H1 (cell line): ENCODE data around the gene MSS51.
A peak's percentile ranks its signal among the peaks of the same experiment; 100 is the strongest.

Experiments used
- CHD2 ChIP-seq: IDR thresholded peaks from 2 replicates; pipeline ENCODE4 v1.6.1; 2012; ENCODE audit warnings: low read length, improper control_type of control experiment
- CTCF ChIP-seq, 3 experiments: IDR thresholded peaks; 1 replicate in 2 of 3; 2 replicates in 1 of 3; pipeline versions ENCODE4 v1.5.1 to v1.6.1; 2011; ENCODE audit warnings: low read length in 3 of 3, mild to moderate bottlenecking in 3 of 3, inconsistent platforms in 2 of 3, low read depth in 1 of 3, moderate library complexity in 1 of 3; ENCODE audit not compliant: insufficient read depth in 1 of 3; ENCODE audit errors: control extremely low read depth in 1 of 3
- EP300 ChIP-seq, 2 experiments: IDR thresholded peaks; 1 replicate in 1 of 2; 2 replicates in 1 of 2; pipeline ENCODE4 v1.6.1; 2011 to 2012; ENCODE audit warnings: low read depth in 2 of 2, low read length in 2 of 2, mild to moderate bottlenecking in 2 of 2, borderline replicate concordance in 1 of 2, inconsistent platforms in 1 of 2, moderate library complexity in 1 of 2
- EZH2 ChIP-seq: fragments of 200-600 bp; sonication (generic); IDR thresholded peaks from 2 replicates; pipeline ENCODE4 v1.7.1; 2012; ENCODE audit warnings: low read depth, mild to moderate bottlenecking, moderate library complexity, low read length, inconsistent platforms; ENCODE audit not compliant: severe bottlenecking
- HDAC2 ChIP-seq, 2 experiments: fragments of 300-600 bp in 1 of 2; sonication (generic) in 1 of 2; IDR thresholded peaks; 2 replicates each; pipeline ENCODE4 v1.6.1; 2011 to 2012; ENCODE audit warnings: low read depth in 2 of 2, low read length in 2 of 2, mild to moderate bottlenecking in 2 of 2, moderate library complexity in 2 of 2, borderline replicate concordance in 1 of 2, inconsistent platforms in 1 of 2
- JUND ChIP-seq: IDR thresholded peaks from 2 replicates; pipeline ENCODE4 v1.6.1; 2011; ENCODE audit warnings: mild to moderate bottlenecking, improper control_type of control experiment, low read length
- POLR2A ChIP-seq, 2 experiments: IDR thresholded peaks; 1 replicate in 1 of 2; 2 replicates in 1 of 2; pipeline ENCODE4 v1.6.1; 2011; ENCODE audit warnings: low read depth in 2 of 2, low read length in 2 of 2, mild to moderate bottlenecking in 2 of 2; ENCODE audit errors: control extremely low read depth in 1 of 2
- SP1 ChIP-seq: IDR thresholded peaks from 2 replicates; pipeline ENCODE4 v1.6.1; 2011; ENCODE audit warnings: low read depth, low read length
- SRF ChIP-seq: IDR thresholded peaks from 2 replicates; pipeline ENCODE4 v1.6.1; 2011; ENCODE audit warnings: mild to moderate bottlenecking, low read depth, low read length, moderate library complexity
- TBP ChIP-seq: IDR thresholded peaks from 2 replicates; pipeline ENCODE4 v1.6.1; 2011; ENCODE audit warnings: low read depth, low read length, improper control_type of control experiment

GRCh38 chr10:73414230-73414945 is 19.0 kb downstream of the MSS51 start:
- no peak for TF ChIP-seq TBP
- no peak for TF ChIP-seq CHD2
- TF ChIP-seq SP1, result no peak
- TF ChIP-seq POLR2A (IDR thresholded peaks at IDR 0.05; ENCODE audit: control extremely low read depth in 1 of 2, low read depth in 2 of 2, low read length in 2 of 2), result no peak
- 0 out of 2 replicates have a peak, but pooled peaks have one; percentile 22 for TF ChIP-seq SRF
- TF ChIP-seq CTCF (IDR thresholded peaks at IDR 0.05; ENCODE audit: control extremely low read depth in 1 of 3, insufficient read depth in 1 of 3, low read depth in 1 of 3, low read length in 3 of 3), result no peak
- TF ChIP-seq HDAC2 (IDR thresholded peaks at IDR 0.05; ENCODE audit: borderline replicate concordance in 1 of 2, low read depth in 2 of 2, low read length in 2 of 2), result no peak
- TF ChIP-seq EZH2, result no peak
- no peak for TF ChIP-seq EP300 (IDR thresholded peaks at IDR 0.05; ENCODE audit: borderline replicate concordance in 1 of 2, low read depth in 2 of 2, low read length in 2 of 2)
- no peak for TF ChIP-seq JUND
